Keratinocyte (primary cell): ENCODE data around the gene ADAMTS17.

Source experiments
- EZH2 ChIP-seq: IDR thresholded peaks from one replicate; pipeline ENCODE4 v1.6.1; 2012; ENCODE audit warnings: inconsistent platforms, mild to moderate bottlenecking, low read length, moderate library complexity
- TF ChIP-seq, protein P1 (sequence below), 3 experiments: IDR thresholded peaks in 1 of 3; conservative IDR thresholded peaks in 1 of 3; optimal IDR thresholded peaks in 1 of 3; 2 replicates in 2 of 3; 3 replicates in 1 of 3; pipeline versions ENCODE3 to v1.5.1; 2011; ENCODE audit warnings: low read length in 3 of 3, mild to moderate bottlenecking in 3 of 3, moderate library complexity in 2 of 3, control low read depth in 1 of 3, inconsistent platforms in 1 of 3; ENCODE audit not compliant: insufficient read depth in 2 of 3; ENCODE audit errors: extremely low read depth in 1 of 3

GRCh38 chr15:100227781-100228180 is 114.0 kb downstream of the ADAMTS17 start:
- TF ChIP-seq EZH2, result no peak
- TF ChIP-seq, protein P1, sequence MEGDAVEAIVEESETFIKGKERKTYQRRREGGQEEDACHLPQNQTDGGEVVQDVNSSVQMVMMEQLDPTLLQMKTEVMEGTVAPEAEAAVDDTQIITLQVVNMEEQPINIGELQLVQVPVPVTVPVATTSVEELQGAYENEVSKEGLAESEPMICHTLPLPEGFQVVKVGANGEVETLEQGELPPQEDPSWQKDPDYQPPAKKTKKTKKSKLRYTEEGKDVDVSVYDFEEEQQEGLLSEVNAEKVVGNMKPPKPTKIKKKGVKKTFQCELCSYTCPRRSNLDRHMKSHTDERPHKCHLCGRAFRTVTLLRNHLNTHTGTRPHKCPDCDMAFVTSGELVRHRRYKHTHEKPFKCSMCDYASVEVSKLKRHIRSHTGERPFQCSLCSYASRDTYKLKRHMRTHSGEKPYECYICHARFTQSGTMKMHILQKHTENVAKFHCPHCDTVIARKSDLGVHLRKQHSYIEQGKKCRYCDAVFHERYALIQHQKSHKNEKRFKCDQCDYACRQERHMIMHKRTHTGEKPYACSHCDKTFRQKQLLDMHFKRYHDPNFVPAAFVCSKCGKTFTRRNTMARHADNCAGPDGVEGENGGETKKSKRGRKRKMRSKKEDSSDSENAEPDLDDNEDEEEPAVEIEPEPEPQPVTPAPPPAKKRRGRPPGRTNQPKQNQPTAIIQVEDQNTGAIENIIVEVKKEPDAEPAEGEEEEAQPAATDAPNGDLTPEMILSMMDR (optimal IDR thresholded peaks at IDR 0.05 in 1 of 3, IDR thresholded peaks at IDR 0.05 in 1 of 3, conservative IDR thresholded peaks at IDR 0.05 in 1 of 3; ENCODE audit: extremely low read depth in 1 of 3, insufficient read depth in 2 of 3, low read length in 3 of 3), result no peak
